ENCODE results near the gene ATP6V0C. TPM values are rescaled to one million over a fixed set of nuclear protein-coding genes. Genes with fewer than 3 reads are reported as not detected.
"Not testable (repeated sequence)": the region's sequence is repeated elsewhere in the genome, so short reads cannot be mapped to it uniquely, and the experiment has no call there.

ATP6V0C gene
- polyA plus RNA-seq, 3 donors from 2014 or later, result 70.9 to 116 (median 90.8) TPM

DNA sequence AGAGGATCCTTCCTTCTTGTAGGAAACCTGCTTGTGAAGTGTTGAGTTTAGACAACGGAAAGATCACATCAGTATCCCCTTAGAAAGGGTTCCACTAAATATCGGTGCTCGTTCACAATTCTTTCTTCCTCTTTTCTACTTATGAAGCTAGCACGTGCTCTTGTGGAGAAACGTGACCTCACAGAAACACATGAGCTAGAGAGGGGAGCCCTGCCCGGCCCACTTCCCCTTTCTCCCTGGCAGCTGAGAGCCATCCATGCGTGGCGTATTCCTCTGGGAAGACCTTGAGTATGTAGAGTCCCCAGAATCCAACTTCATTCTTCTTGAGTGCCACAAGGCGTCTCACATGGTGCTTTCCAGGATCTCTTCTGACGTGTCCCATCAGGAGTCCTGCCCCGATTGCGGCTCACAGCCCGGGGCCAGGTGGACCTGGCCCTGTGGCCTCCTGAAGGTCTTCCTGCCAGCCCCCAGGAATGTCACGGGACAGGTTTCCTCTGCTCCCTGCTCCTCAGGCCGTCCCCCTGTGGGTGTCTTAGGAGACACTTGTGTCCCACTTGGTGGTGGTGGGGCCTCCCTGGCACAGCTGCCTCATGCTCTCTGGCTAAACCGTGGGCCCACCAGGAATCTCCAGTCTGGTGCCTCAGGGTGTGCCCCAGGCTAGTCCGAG lies 46.5 kb downstream of the ATP6V0C start:
- H3K4me3 Mint-ChIP-seq; H3K27ac Mint-ChIP-seq; H3K36me3 Mint-ChIP-seq; H3K4me1 Mint-ChIP-seq; DNase-seq; H3K27me3 Mint-ChIP-seq (ENCODE audit: low read depth in 3 of 3); H3K9me3 Mint-ChIP-seq: not testable (repeated sequence)

DNA sequence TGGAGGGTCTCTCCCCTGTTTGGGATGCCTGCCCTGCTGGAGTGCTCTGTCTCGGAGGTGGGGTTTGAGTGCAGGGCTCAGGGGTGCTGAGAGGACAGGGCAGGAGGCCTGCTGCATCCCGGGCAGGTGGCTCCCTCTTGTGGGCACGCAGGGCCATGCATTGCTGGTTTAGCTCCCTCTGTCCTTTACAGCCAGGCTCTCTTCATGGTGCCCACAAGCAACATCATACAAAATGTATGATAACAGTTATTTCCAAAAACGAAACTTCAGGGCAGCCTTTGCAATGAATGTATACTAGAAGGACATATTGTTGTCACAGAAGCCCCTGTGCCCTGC lies 47.0 kb downstream of the ATP6V0C start:
- not testable (repeated sequence) for H3K36me3 Mint-ChIP-seq, H3K4me3 Mint-ChIP-seq

DNA sequence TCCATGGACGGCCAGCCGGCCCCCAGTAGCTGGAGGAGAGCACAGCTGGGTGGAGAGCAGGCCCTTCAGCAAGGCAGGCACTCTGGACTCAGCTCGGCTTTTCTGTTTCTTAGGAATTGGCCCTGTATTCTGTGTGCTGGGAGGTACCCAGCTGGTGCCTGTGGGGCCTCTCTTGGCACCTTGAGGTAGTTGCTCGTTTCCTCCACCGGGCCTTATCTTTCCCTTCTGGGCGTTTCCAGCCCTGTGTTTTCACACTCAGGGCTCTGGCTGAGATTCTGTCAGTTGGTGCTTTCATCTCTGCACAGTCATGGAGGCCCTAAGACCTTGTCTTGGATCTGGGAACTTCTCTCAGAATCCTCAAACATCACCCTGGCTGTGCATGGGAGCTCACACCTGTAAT lies 53.8 kb downstream of the ATP6V0C start:
- not testable (repeated sequence) for H3K36me3 Mint-ChIP-seq; H3K9me3 Mint-ChIP-seq; H3K4me1 Mint-ChIP-seq; H3K27me3 Mint-ChIP-seq (ENCODE audit: low read depth in 3 of 3); DNase-seq; H3K27ac Mint-ChIP-seq; H3K4me3 Mint-ChIP-seq

More for the DNA sequence above, 47.0 kb downstream of the ATP6V0C start:
- H3K27ac Mint-ChIP-seq; H3K27me3 Mint-ChIP-seq (ENCODE audit: low read depth in 3 of 3); H3K4me1 Mint-ChIP-seq; H3K9me3 Mint-ChIP-seq: not testable (repeated sequence)
- peak; percentile 50 to 61 (median 56) for DNase-seq

DNA sequence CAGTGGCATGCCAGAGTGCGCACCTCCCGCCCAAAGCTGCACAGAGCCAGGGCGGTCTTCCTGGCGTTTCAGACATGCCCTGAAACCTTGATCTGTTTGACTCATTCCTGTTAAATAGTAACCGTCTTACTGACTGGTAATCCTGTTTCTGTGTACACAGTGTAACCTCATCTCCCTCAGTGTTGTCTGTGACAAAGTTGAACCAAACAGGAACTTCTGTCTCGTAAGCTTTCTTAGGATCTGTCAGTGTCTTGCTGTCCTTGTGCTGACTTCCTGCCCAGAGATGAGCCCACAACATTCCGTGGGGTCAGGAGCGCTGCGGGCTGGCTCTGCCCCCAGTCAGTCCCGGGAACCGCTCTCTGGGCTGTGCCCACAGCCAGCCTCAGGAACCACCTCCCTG lies 54.8 kb downstream of the ATP6V0C start:
- not testable (repeated sequence) for H3K4me3 Mint-ChIP-seq; DNase-seq; H3K4me1 Mint-ChIP-seq; H3K27me3 Mint-ChIP-seq (ENCODE audit: low read depth in 3 of 3); H3K9me3 Mint-ChIP-seq; H3K27ac Mint-ChIP-seq; H3K36me3 Mint-ChIP-seq

Other genes starting within 250 kb of the ATP6V0C start
- 100 to 1,000 TPM; 179 to 332 (median 189) TPM for gene RNPS1, start 245.8 kb upstream of the ATP6V0C start, polyA plus RNA-seq
- gene ABCA3, start 173.2 kb upstream of the ATP6V0C start, polyA plus RNA-seq, result 1 to 10 TPM; 2.4 to 7.6 (median 4.8) TPM
- gene CCNF, start 84.5 kb upstream of the ATP6V0C start, polyA plus RNA-seq, result 10 to 100 TPM in 1 of 3 donors, 1 to 10 TPM in 2; 1.5 to 10.9 (median 4.5) TPM
- under 1 TPM in 2 of 3 donors, not detected in 1; 0.22 to 0.85 TPM for gene TEDC2, start 53.8 kb upstream of the ATP6V0C start, polyA plus RNA-seq
- not detected for gene NTN3, start 42.7 kb upstream of the ATP6V0C start, polyA plus RNA-seq
- gene TBC1D24, start 38.8 kb upstream of the ATP6V0C start, polyA plus RNA-seq, result 1 to 10 TPM; 1.1 to 4.5 (median 2.4) TPM
- 10 to 100 TPM; 13.7 to 18.6 (median 13.9) TPM for gene AMDHD2, start 6.4 kb downstream of the ATP6V0C start, polyA plus RNA-seq
- 1 to 10 TPM in 2 of 3 donors, under 1 TPM in 1; 0.90 to 3.0 (median 3.0) TPM for gene CEMP1, start 17.5 kb downstream of the ATP6V0C start, polyA plus RNA-seq
- gene PDPK1, start 24.1 kb downstream of the ATP6V0C start, polyA plus RNA-seq, result 10 to 100 TPM; 26.3 to 48.8 (median 27.1) TPM
- gene KCTD5, start 168.6 kb downstream of the ATP6V0C start, polyA plus RNA-seq, result 10 to 100 TPM; 22.2 to 38.9 (median 25.9) TPM
- under 1 TPM in 1 of 3 donors, not detected in 2; 0.18 TPM for gene PRSS27, start 206.3 kb downstream of the ATP6V0C start, polyA plus RNA-seq
- 100 to 1,000 TPM in 1 of 3 donors, 10 to 100 TPM in 2; 11.5 to 113 (median 24.2) TPM for gene SRRM2, start 238.7 kb downstream of the ATP6V0C start, polyA plus RNA-seq

All from immature natural killer cell (primary cell).